HG03378 (cell line): Measurements from ENCODE around the gene ICOS.
"Not testable (repeated sequence)": the region's sequence is repeated elsewhere in the genome, so short reads cannot be mapped to it uniquely, and the experiment has no call there.

Experiments
- ATAC-seq: cut with Tn5 transposase; IDR thresholded peaks from one replicate; pipeline ENCODE4 v1.9.1; 2021; ENCODE audit warnings: mild to moderate bottlenecking, moderate library complexity; ENCODE audit not compliant: unreplicated experiment

Gene ICOS

DNA sequence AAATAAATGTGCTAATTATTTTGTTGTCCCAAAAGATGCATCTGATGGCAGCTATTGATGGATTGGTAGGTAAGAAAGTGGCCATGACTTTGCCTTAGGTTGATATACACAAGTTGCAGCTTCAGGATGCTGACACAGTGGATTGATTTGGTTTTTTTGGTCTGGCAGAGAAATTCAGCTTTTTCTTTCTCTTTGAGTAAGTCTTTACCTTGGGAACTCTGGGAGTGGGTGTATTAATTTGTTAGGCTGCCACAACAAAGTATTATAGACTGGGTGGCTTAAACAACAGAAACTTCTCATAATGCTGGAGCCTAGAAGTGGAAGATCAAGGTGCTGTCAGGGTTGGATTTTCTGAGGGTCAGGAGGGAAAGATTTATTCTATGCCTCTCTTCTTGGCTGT lies 19.8 kb upstream of the ICOS start:
- ATAC-seq: no peak

DNA sequence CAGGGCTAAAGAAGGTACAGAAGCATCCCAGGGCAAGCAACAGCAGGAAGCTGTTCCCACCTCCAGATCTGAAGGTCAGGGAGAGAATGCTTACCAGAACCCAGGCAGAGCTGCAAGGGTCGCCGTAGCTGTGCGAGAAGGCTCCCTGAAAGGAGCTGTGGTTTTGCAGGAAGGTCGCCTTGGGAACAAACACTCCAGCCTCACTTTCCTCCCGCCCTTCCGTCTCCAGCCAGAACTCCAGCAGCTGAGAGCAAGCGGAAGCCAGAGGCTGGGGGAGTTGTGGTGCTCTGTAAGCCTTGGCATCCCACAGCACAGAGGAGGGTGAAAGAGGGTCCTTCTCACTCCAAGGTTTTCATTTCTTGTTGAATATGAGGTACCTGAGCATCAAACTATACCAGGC lies 18.3 kb upstream of the ICOS start:
- no peak for ATAC-seq

DNA sequence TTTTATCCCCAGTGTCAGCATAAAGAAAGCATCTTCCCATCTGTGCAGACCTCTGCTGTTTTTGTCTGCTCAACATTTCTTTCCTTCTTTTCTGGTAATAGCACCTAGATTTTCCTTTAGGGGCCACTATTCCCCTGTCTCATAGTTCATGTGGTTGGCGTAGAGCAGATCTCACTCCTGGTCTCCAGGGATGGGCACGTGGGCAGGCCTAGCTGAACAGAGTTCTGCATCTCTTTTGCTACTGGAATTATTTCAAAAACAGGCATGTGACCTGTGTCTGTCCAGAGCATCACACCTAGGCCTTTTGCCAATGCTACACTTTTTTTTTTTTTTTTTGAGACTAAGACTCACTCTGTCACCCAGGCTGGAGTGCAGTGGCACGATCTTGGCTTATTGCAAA lies 17.7 kb upstream of the ICOS start:
- ATAC-seq: no peak

DNA sequence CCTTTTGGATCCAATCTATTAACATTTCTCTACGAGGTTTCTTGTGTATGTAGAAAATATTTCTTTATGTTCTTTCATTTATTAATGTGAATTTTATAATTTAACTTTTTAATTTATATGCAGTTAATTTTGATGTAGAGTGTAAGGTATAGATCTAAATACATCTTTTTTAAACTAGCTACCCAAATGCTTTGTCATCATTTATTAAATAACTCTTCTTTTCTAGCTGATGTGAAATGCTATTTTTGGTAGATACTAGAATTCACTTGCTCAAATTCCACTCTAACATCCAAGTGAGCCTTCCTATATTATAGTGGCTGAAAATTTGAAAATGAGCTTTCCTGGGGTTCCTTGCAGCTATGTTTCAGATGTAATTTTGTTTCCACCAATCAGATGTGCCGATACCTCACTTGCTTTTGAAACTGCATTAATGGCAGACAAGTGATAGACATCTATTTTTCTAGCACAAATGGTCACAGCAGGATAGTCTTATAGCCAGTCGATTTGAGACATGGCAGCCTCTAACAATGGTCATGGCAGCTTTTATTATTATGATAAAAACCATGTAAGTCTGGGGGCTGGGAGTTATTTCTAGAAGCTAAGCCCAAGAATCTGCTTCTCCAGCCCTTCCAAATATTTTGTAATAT lies 10.9 kb upstream of the ICOS start:
- ATAC-seq: no peak

DNA sequence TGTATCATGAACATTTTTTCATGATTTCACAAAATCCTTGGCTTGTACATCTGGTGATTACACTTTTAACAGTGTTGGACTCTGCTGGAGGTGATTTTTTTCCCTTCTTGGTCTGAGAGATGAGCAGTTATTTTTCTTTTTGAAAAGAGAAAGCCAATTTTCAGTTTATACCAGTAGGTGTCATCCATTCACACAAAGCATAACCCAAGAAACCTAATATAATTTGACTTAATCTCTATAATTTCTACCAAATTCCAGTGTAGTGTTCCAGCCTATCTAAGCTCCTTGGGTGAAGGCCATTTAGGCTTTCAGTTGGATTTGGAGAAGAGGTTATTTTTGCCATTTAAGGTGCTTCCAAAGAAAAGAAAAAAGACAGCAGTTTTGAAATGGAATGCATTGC lies 7.7 kb upstream of the ICOS start:
- no peak for ATAC-seq

DNA sequence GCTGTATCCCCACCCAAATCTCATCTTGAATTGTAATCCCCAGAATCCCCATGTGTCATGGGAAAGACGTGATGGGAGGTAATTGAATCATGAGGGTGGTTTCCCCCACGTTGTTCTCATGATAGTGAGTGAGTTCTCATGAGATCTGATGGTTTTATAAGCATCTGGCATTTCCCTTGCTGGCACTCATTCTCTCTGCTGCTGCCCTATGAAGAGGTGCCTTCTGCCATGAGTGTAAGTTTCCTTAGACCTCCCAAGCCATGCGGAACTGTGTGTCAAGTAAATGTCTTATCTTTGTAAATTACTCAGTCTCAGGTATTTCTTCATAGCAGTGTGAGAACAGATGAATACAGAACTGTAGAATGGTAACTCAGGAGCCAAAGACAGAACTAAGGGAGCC lies 5.3 kb upstream of the ICOS start:
- not testable (repeated sequence) for ATAC-seq

DNA sequence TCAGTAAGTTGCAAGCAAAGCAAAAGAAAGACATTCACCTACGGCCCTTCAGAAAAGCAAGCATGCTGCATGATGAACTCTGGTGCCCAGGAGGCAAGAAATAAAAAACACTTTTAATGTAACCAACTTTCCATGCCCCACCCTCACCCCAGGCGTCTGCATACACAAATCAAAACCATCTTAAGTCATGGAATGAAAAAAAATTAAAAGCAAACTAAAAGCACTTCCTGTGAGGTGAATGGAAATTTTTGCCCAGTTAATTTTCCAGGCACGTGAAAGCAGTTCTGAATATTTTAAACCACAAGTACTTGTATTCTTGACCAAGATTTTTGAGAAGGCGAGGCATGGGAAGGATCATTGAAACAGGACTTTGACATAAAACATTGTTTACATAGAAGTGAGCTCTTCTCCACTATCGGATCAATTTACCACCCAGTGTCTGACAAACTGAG lies 2.5 kb upstream of the ICOS start:
- no peak for ATAC-seq

DNA sequence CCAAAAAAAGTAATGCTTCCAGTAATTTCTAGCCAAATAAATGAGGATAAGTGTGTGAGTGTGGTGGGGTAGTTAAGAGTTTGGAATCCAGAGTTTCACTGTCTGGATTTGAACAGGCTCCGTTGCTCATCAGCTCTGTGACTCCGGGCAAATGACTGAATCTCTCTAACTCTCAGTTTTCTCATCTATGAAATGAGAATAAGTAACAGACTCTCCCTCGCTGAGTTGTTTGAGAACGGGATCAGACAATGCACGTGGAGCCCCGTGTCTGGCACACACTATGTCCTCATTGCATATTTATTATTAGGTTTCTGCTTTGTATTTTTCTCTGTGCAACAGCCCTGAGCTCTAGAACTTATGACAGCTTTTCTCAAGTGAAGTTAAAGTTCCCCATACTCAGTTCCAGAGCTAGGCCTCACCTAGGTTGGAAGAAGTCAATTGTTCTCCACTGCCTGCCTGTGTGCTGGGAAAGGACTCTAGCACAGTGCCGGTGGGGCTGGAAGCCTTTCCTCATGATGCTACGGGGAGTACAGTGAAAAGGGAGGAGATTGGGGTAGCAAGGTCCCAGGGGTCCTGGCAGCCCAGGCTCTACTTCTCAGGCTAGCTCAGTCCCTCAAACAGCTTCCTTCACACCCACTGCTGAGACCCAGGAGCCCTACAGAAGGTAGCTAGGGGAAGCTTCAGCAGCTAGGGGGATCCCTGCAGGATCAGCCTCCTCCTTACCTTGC lies 1.7 kb upstream of the ICOS start:
- no peak for ATAC-seq

DNA sequence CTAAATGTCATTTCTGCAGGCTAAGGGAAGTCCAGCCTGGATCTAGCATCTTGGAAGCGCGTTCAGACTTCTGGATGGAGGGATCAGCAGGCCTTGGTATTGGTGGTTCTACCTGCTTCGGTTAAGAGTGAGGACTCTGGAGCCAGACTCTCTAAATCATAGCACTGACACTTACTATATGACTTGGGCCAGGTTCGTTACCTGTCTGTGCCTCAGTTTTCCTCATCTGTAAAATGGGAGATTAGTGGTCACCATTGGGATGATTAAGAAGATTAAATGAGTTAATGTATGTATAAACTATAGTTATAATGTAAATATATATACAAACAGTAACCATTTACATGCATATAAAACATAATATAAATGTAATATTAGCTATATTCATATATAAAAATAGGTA lies 995 bp upstream of the ICOS start:
- ATAC-seq: no peak

DNA sequence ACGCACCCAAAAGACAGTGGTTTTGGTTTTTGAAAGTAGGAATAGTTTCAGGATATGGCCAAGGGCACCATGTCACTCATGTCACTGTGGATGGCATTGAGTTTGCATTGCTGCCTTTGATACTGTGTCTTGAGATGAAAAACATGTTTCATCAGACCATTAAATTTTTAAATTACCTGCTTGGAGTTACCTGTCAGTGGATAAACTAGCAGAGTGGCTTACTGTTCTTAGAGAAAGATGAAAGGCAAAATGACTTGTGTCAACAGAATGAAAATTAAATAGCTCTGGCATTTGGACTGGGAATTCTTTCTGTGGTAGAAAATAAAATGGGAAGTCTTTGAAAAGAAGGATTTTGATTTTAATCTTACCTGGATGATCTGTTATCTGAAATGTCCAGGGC lies 386 bp downstream of the ICOS start:
- ATAC-seq: no peak

DNA sequence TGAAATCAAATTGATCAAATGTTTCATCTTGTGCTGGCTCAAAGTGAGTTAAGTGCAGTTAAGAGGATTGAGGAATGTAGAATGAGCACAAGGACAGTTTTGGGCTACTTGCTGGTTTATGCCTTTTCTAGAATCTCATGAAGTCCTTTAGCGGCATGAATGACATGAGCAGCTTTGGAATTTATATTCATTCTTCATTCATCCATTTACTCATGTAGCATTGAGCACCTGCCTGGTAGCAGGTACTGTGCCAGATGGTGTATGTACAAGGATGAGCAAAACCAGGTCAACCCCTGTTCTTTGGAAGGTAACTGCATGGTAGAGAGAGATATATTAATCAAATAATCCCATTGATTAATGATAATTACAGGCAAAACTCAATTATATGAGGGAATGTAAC lies 1.2 kb downstream of the ICOS start:
- ATAC-seq: no peak

DNA sequence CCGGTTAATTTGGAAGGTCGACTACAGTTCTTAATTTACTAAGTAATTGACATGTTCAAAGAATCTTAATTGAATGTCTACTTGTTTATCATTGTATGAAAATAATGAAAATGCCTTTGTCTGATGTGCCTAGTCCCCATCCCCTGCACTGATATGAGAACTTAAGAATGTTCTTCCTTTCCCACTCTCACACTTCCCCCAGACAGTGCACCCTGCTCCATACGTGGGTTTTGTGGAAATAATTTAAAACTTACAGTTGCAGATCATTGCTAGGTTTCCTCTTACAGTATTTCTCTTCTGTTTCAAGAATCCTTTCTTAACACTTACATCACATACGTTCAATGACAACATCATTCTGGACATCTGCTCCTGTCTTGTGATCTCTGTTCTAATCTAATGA lies 3.5 kb downstream of the ICOS start:
- ATAC-seq: no peak

DNA sequence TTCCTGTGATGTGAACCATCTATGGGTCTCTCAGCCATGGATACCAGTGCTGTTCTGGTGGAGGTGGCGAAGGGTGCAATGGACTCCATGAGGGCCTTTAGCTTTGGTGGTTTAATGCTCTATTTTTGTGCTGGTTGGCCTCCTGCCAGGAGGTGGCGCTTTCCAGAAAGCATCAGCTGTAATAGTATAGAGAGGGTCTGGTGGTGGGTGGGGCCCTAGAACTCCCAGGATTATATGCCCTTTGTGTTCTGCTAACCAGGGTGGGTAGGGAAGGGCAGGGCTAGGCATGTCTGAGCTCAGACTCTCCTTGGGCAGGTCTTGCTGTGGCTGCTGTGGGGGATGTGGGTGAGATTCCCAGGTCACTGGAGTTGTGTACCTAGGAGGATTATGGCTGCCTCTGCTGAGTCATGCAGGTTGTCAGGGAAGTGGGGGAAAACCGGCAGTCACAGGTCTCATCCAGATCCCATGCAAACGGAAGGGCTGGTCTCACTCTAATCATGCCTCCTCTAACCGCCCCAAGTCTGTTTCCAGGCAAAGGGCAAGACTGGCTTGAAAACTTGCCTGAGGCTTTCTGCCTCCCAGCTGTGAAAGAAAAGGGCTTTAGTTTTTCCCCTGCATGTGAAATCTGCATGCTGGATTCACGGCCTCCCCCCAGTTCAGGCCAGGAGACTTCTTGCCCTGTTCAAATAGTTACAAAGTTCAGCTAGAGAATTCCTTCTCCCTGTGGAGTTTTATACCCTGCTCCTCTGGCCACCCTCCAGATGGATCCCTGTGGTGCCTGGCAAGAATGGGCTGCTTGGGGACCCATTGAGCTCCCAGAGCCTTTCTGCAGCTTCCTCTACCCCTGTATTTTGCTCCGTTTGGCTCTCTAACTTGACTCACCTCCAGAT lies 7.2 kb downstream of the ICOS start:
- ATAC-seq: not testable (repeated sequence)

DNA sequence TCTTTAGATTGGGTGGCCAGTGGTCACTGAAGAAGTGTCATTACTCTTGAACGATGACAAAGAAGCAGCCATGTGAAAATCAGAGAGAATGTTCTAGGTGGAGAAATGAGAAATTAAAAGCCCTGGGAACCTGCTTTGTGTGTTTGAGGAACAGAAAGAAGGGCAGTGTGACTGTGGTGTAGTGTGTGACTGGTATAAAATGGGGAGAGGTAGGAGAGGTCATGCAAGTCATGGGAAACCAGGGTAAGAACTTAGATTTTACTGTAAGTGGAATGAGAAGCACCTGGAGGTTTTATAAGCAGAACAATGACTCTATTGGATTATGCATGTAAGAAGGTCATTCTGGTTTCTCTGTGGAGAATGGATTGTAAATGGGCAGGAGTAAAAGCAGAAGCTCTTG lies 12.2 kb downstream of the ICOS start:
- peak; percentile 50 for ATAC-seq

DNA sequence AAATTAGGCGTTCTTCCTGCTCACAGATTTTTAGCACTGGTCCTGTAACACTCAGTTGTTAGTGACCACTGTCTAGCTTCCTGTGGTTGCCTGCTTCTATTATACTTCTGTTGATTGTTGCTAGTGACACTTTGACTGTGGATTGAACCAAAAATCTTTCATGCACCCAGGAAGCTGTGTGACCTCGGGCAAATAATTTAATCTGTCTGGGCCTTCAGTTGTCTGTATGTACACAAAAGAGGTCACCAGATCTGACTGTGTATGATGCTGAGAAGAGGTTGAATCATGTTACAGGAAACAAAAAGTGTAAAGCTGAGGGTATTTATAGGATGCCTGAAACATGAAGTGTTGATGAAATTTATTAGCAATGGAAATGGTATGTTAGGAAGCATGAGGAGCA lies 12.7 kb downstream of the ICOS start:
- ATAC-seq: peak; percentile 17

DNA sequence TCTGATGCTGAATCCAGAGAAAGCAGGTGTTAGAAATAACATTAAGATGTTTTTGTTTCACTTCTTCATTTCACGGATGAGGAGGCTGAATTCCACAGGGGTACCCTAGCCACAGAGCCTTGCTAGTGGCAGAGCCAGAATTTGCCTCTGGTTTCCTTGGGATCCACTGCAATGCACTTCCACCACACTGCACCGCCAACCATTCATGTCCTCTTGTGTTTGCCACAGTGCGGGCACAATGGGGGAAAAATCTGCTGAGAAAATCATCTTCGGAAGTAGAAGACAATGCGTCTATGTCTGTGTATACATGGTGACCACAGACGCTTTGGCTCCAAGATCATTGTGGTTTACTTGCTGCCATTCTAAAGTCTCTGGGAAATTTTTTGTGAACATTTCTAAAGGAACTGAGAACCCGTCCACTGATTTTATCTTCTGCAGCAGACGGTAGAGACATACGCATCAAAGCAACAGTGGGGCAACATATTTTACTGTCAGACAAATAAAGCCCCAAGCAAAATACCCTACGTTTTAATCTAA lies 14.9 kb downstream of the ICOS start:
- peak; percentile 42 for ATAC-seq

DNA sequence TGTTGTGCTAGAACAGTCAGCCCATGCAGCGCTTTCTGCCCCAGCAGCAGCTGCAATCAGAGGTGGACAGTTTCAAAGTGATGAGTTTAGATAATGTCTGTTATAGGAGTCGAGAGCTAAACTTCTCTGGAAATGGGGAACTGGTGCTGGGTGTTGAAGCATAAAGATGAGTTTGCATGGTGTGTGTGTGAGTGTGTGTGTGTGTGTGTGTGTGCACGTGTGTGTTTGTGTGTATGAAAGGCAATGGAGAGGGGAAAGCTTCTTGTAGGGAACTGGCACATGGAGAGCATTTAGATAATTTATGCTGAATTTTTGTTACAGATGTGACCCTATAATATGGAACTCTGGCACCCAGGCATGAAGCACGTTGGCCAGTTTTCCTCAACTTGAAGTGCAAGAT lies 22.7 kb downstream of the ICOS start:
- no peak for ATAC-seq

DNA sequence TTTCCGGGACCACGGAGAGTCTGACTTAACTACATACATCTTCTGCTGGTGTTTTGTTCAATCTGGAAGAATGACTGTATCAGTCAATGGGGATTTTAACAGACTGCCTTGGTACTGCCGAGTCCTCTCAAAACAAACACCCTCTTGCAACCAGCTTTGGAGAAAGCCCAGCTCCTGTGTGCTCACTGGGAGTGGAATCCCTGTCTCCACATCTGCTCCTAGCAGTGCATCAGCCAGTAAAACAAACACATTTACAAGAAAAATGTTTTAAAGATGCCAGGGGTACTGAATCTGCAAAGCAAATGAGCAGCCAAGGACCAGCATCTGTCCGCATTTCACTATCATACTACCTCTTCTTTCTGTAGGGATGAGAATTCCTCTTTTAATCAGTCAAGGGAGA lies 23.1 kb downstream of the ICOS start:
- no peak for ATAC-seq

DNA sequence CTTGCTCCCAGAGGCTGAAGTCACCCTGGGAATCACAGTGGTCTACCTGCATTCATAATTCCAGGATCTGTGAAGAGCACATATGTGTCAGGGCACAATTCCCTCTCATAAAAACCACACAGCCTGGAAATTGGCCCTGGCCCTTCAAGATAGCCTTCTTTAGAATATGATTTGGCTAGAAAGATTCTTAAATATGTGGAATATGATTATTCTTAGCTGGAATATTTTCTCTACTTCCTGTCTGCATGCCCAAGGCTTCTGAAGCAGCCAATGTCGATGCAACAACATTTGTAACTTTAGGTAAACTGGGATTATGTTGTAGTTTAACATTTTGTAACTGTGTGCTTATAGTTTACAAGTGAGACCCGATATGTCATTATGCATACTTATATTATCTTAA lies 24.2 kb downstream of the ICOS start:
- no peak for ATAC-seq

DNA sequence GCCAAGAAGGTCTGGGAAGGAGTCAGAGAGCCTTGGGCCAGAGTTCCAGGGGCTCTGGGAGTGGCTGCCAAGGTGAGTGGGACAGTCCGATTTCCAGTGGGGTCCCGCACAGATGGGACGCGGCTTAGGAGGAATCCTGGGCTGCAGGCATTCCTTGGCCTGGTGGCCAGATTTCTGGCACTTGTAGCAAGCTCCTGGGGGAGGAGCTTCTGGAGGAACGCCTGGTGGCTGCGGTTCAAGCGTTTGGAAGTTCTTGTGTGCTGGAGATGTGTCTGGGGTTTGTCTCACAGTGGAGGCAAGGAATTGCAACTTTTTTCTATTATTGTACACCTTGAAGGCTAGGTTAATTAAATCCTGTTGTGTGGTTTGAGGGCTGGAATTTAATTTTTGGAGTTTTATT lies 28.6 kb downstream of the ICOS start:
- not testable (repeated sequence) for ATAC-seq

DNA sequence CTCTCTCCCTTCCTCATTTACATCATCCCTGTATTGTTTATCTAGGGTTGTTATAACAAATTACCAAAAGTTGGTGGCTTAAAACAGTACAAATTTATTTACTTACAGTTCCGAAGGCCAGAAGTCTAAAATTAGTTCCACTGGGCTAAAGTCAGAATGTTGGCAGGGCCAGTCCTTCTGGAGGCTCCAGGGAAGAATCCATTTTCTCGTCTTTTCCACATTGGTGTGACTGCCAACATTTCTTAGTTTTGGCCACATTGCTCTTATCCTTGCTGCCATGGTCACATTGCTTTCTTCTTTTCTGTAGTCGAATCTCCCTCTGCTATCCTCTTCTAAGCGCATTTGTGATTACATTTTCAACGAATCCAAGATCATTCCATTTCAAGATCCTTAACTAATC lies 34.7 kb downstream of the ICOS start:
- ATAC-seq: no peak

DNA sequence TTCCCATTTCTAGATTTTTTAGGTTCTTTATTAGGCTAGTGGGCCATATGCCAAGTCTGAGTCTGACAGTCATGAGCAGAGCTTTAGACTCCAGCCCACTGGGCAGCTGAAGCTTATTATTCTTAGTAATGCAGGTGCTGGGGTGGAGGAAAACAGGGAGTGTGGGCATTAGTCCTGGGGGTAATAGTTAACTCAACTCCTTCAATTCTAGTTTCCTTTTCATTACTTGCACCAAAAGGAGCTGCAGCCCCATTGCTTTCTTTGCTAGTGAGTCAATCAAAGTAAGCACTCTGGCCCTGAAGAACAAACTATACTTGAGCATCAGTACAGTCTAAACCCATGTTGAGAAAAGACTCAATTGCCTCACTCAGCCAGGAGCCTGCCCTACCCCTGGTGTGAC lies 35.5 kb downstream of the ICOS start:
- peak; percentile 79 for ATAC-seq
